HG03066 (cell line): ENCODE results near the gene TCF4.
A peak's percentile ranks its signal among the peaks of the same experiment; 100 is the strongest.

Experiments used
- ATAC-seq: cut with Tn5 transposase; IDR thresholded peaks from one replicate; pipeline ENCODE4 v1.9.1; 2021; ENCODE audit warnings: low read depth; ENCODE audit not compliant: unreplicated experiment

Gene TCF4

DNA sequence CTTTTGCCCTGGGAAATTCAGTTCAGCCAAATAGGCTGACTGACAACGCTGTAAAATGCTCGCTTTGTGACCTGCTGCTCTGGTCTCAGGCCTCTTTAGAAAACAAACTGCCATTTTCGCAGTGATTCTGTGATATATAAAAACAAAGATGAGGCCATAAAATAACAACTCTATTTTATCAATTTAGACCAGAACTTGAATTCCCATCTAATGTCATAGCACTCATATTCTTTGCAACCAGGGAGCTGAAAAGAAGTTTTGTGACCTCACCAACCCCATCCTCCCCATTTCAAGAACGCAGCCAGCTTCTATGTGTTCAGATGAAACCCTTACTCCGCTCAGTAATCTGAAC, 40.3 kb downstream of the TCF4 start:
- no peak for ATAC-seq

DNA sequence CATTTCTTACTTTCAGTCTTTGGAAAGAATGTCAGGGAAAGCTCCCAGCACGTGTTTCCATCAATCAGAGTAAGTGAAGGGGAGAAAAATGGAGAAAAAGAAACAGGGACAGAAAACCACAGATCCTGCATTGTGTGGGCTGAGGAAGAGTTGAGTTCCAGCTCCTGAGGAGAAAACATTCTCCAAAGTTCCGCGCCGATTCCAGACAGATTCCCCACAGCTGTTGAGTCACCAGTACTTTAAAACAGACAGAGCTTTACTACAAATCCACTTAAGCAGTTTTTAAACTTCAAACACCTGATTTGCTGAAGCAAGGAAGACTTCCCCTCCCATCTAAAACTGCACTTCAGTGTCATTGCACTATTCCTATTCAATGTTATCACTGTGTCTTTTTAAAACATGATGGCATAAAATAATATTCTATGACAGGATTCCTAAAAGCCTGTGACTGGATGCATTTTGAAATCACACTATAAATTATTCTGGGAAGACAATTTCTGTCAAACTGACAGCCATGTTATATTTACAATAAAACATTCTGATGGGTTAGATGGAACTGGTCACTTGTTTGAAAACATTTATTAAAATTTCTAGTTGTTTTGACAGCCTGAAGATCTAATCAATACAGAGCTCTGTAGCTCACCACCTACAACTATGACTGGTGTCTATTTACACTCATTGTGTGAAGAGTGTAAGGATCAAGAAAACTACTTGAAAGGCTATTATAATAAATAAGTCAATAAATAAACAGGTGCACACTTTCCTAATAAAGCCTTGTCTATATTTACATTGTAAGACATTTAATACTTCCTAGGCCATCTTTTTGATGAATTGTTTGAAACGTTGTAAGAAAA, 40.9 kb downstream of the TCF4 start:
- ATAC-seq: no peak

DNA sequence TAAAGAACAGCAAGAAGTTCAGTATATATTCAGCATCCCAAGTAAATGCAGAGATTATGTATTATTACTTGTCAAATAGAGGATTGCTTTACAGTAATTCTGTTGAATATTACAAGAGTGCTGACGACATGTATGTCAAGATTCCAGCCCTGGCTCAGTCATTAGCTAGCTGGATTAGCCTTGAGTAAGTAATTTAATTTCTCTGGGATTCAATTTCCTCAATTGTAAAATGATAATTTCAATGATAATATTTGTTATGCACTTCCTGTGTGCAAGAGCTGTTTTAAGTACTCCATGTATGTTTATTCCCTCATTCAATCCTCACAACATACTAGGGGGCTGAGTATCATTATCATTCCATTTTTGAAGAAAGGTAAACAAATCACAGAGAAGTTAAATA, 44.0 kb downstream of the TCF4 start:
- ATAC-seq: no peak

DNA sequence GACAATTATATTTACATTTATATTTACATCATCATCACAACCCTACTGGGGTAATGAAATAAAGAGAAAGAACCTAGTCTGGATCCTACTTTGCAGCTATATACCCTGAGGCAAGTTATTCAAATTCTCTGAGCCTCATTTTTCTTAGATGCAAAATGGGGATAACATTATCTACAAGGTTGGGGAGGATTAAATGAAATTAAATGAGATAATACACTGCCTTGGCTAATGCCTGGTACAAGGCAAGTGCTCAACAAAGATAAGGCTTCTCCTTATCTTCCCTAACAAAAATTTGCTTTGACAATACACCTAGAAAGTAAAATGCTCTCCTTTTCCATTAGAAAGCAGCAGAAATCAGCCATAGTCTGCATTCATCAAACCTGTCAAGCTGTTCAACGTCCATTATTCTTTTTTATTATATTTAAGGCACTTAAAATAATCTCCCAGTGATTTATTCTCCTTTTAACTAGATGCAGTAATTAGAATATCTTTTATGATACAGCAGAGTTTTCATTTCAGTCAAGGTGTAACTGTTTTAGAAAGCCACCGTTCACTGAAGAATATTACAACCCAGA, 44.8 kb downstream of the TCF4 start:
- ATAC-seq: no peak

DNA sequence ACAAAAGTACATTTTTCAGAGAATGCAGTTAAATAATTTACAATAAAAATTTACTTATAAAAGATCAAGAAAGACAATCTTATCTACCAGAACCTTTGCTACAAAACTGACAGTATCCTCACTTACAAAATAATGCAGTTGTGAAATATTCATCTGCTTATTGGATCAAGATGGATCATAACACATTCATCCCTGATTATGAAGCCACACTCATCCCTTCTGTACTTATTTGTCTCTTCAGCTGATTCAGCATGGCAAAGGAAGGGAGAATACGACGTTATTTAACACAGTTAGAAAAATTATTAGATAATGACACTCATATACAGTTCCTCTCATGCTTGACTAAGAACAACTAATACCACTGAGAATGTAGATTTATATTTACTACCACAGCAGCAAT, 46.4 kb downstream of the TCF4 start:
- ATAC-seq: no peak

DNA sequence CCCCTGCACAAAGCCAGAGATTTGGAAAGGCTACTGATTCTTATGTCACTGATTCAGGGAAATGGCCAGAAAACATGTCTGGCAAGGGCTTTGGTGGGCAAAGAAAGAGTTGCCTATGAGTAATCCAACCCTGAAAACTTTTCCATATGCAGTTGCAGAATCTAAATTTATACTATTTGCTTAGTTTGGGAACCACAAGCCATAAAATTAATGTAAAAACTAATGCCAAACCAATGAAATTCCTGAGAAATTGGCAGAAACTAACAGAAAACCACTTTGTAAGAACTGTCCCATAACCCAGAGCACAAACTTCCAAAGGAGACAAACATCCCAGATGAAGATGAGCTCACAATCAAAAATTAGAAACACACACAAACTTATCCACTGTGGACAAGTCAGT, 48.8 kb downstream of the TCF4 start:
- ATAC-seq: no peak

DNA sequence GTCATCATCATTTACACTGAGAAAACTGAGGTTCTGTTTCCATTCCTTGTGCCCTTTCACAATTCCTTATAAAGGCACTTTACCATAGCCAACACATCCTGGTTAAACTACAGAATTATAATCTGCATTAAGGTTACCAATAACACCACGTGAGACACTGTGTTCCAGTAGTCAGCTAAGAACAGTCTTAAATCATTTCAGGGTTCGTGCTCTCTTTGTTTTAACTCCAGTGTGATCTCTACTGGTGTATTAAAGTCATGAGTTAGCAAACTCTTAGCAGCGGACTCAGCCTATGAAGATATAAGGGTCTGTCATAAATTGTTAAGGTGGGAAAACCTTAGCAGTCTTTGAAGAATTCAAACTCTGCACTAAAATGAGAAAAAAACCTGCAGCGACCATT, 53.0 kb downstream of the TCF4 start:
- ATAC-seq: no peak

DNA sequence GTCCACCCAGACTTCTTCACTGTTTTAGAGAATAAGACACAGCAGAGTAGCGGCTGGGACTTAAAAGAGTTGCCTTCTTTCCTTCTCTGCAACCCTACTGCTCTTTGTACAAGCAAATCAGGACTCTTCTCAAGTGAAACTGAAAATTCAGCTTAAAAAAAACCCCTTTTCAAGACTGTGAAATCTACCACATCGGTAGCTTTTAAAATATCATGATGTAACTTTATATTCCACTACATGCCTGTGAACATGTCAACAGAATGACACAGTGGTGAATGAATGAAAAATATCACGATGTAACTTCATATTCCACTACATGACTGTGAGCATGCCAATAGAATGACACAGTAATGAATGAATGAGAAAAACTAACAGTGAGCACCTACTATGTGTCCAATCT, 53.4 kb downstream of the TCF4 start:
- no peak for ATAC-seq

DNA sequence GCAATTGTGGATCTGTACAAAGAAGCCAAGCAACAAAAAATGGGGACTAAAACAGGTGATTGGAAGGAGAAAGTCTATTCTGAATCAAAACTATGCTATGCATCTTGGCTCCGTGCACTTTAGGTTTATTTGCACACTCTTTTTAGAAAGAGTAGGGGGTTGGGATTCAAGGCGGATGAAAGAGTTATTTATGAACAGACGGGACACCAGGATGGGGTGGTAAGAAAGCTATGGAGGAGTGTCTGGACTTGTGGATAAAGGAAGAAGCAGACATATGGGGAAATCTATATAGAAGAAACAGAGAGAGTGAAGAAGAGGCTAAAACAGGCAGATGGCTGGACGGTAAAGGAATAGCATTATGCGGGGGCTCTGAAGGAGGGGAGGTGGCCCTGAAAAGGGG, 57.8 kb downstream of the TCF4 start:
- ATAC-seq: no peak

DNA sequence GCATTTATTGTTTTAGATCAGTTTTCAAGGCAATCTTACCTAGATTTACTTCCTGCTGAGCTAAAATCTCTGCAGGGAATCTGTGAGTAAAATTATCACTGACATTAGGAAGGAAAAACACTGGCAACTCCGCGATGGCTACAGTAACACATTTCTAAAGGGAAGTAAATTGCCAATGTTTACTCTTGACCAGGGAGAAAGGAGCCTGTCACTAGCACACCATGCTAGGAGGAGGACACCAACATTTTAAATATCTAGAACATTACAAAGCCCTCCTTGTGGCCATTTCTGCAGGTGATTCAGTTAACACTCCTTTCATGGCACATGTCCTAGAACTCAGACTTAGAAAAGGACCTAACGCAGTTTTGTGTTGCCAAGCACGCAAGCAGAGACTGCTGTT, 58.4 kb downstream of the TCF4 start:
- ATAC-seq: no peak

DNA sequence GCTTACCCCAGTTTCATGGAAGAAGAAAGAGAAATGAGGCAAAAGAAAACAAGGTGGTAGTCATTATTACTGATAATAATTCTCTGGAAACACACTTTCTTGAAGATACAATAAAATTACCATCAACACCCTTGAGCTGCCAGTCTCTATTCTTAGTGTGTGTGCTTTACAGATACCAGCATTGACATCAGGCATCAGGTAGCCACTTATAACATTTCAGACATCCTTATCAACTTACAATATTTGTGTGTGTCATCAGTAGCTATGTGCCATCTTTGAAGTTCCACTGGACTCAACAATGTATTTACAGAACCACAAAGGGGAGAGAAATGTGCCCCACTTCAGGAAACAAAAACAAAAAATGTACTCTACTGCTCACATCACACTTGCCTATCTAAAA, 62.1 kb downstream of the TCF4 start:
- no peak for ATAC-seq

DNA sequence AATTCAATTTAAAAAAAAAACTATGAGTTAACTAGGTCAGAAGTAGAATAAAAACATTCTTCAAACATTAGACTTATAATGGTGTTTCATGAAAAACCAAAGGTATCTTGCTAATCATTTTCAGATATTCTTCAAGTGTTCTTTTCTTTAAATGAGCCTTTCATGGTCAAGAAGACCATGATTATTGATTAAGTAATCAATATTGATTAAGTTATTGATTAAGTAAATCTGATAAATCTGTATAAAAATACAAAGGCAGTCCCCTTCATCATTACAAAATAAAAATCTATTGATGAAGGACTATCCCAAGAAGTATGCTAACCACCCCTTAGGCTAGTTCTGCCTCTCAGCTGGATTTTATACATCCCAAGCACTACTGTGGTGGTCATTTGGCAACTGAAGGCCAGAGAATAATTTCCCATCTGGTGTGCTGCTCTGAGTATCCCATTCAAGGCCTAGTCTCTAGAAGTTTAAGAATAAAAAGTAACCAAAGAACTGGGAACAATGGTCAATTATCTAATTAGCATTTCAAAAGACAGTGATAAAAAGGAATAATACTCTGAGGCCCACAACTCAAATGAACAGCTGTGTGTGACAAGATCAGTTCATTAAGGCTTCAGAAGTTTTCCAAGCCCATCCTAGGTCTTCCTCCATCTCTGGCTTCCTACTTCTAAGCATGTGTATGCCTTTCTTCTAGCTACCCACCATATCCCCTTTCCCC, 63.5 kb downstream of the TCF4 start:
- no peak for ATAC-seq

DNA sequence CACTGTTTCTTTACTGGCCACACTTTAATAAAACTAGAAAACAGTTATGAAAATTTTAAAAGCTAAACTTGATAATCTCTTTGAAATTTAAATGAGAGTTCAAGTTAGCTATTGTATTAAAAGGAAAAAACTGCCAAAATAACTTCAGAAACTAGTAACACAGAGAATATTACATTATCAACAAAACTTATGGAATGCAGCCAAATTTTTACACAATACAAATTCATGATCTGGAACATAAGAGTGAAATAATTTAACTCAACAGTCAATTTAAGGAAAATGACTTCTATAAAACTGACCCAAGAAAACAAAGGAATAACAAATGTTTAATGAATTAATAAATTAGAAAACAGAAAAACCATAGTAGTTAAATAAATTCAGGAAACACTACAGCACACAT, 65.0 kb downstream of the TCF4 start:
- no peak for ATAC-seq

DNA sequence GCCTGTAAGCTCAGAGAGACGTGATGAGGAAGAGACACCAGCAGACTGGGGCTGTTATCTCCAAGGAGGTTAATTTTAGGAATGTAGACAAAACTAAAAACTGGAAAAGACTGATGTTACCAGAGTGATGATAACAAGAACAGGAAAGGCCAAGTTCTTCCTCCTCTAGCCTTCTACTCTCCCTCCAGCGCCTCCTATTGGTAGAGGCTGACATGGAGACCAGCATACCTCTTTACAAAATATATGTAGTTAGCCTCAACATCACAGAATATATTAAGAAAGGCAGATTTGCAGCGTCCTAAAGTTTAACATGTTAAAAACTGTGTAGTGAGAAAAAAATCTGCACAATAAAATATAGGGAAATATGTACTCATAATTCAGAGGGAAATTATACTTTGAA, 66.0 kb downstream of the TCF4 start:
- no peak for ATAC-seq

DNA sequence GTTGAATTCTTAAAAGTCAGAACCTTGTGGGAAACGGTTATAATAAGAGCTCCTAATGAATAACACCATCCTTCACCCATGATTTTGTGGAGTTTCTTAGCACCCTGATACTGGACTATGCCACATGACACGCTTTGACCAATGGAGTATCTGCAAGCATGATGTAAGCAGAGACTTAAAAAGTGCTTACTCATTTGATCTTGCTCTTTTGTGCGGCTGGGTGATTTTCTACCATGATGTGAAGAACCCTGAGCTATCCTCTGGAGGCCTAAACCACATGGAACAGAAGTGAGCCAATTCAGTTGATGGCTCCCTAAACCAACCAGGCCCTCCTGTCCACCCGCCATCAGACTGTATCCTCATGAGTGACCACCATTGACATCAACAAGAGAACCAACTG, 70.9 kb downstream of the TCF4 start:
- ATAC-seq: no peak

DNA sequence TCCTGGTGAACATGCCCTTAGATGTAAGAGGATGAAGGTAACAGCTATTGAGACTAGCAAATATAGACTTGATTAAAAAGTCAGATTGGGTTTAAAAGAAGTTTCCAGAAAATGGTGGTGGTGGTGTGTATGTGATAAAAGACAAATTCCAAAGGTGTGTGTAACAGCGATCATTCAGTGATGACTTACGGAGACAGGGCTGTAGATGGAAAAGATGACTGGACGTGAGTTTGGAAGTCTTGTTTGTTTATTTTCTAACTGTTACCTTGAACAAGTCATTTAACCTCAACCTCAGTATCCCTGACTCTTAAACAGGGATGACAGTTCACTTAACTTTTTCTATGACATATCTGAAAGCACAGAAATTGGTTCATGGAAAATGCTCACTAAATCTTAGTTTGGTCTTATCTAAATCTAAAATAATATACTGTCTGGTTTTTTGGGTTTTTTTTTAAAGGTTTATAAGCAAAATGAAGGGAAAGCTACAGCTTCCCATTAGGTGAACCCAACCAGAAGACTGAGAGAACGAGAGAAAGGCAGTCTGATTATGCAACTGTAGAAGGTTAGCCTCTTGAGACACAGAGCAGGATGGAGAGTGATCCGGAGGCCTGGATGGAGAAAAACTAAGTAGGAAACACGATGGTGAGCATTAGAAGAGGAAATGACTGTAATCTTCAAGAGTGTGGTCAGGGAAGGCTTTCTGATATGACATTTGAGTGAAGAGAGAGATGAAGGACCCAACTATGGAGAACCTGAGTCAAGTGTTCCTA, 71.9 kb downstream of the TCF4 start:
- ATAC-seq: no peak

DNA sequence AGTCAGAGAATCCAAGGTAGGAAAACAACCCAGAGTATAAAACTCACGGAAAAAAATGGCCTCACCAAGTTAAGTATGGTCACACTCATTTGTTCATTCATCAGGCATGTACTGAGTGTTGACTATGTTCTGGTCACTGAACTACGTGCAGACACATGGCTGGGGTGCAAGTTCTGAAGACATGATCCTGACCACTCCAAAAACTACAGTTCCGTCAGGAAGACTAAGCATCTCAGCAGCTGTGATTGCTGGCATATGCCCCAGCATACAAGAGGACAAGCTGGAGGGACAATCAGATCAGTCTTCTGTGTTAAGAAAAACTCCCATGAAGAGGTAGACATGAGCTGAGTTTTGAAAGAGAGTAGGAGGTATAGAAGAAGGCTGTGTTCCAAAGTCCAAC, 72.8 kb downstream of the TCF4 start:
- ATAC-seq: no peak

DNA sequence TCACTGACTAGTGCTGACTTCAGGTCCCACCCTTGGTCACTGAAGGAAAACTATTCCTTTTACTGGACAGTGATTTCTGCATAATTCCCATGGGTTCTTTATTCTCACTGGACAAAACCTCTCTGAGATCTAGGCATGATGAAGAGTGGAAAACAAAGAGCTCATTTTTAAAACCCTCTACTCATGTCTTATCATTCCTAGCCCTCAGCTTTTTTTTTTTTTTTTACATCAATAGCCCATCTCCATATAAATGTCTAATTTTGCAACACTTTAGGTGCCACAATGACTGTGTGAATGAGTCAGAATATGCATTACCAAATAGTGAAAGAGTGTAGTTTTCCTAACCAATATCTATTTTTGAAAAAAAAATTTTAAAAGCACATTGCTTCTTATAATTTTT, 74.8 kb downstream of the TCF4 start:
- no peak for ATAC-seq

DNA sequence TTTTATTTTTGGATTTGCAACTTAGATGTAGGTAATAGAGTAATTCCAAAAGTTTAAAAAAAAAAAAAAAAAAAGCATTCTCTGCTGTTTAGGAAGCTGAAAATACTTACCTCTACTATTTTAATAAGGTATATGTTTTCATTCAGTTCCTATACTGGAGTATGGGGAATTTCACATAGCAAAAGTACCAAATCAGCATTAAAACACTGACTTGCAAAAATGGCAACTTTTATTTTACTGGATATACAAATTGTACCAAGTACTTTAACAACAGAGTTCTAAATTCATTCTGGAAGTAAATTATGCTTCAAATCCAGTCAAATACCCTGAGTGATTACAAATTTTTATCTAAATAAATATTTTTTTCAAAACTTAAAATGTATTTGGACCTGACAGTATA, 76.7 kb downstream of the TCF4 start:
- no peak for ATAC-seq

DNA sequence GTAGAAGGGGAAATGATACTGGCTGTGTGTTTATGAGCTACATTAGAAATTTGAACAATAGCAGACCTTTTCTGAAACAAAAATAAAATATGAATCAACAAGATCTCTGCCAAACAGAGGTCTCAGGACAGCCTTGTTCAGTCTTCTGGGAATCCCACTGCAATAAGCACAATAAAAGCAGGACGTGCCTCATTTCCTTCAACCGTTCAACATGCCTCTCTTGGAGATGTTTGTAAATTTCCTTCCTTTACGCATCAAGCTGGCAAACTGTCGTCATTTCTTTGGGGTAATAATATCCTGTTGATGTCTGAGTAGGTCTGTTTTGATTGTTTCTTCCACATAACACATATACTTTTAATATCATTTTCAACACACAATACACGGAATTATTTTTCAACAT, 77.2 kb downstream of the TCF4 start:
- ATAC-seq: no peak

DNA sequence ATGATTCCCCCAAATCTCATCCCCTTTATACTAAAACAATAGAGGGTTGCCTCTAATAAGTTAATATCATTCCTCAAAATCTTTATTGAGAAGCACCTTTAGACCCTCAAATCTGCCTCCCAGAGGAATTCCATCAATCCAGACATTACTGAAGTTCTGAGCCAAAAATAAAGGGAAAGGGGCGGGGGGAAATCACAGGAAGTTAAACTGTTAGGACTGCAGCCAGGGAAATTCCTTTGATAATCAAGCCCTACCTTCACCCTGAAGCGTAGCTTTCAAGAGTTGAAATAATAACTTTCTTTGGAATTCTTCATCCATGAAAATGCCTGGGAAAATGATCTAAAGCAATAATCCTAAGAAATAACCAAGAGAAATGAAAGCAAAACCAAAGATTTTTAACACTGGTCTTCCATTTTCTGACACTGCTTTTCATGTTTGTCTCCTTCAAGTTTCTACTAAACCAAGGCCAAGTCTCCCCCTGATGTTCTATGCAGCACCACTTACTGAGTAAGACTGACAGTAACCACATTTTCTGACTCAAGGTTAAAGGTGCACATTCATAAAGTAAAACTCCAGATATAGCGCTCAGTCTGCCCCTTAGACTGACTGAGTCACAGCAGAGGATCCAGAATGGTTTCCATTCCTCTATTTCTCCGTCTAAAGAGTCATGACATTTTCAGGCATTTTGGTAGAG, 78.2 kb downstream of the TCF4 start:
- peak; percentile 62 for ATAC-seq
